GM13976 (cell line): ENCODE results near the gene ST8SIA6.

Experiments used
- DNase-seq: peaks from one replicate; pipeline ENCODE4 v3.0.0; 2012; ENCODE audit warnings: low spot score
- in situ Hi-C: fragments of 300-500 bp; cut with MboI; formaldehyde crosslinking; loops from one replicate; pipeline ENCODE4 v1.12.0; 2022; ENCODE audit warnings: low sequenced_read_pairs, mixed read lengths, inconsistent platforms; ENCODE audit not compliant: unreplicated experiment
- TF ChIP-seq, protein P1 (sequence below): IDR thresholded peaks from 2 replicates; pipeline ENCODE4 v1.5.1; 2012; ENCODE audit warnings: borderline replicate concordance, mild to moderate bottlenecking; ENCODE audit not compliant: insufficient read depth; ENCODE audit errors: extremely low read depth, missing control alignments, control extremely low read depth

Gene ST8SIA6

GRCh38 chr10:17282311-17282710 lies 172.1 kb downstream of the ST8SIA6 start:
- in situ Hi-C loops = no loop called here
- no peak for DNase-seq
- TF ChIP-seq, protein P1, sequence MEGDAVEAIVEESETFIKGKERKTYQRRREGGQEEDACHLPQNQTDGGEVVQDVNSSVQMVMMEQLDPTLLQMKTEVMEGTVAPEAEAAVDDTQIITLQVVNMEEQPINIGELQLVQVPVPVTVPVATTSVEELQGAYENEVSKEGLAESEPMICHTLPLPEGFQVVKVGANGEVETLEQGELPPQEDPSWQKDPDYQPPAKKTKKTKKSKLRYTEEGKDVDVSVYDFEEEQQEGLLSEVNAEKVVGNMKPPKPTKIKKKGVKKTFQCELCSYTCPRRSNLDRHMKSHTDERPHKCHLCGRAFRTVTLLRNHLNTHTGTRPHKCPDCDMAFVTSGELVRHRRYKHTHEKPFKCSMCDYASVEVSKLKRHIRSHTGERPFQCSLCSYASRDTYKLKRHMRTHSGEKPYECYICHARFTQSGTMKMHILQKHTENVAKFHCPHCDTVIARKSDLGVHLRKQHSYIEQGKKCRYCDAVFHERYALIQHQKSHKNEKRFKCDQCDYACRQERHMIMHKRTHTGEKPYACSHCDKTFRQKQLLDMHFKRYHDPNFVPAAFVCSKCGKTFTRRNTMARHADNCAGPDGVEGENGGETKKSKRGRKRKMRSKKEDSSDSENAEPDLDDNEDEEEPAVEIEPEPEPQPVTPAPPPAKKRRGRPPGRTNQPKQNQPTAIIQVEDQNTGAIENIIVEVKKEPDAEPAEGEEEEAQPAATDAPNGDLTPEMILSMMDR = no peak

- no peak for DNase-seq
- in situ Hi-C loops = no loop called here
- TF ChIP-seq, protein P1 = no peak
Measured at GRCh38 chr10:17278607-17279240, 175.7 kb downstream of the ST8SIA6 start.

- TF ChIP-seq, protein P1 = no peak
- no peak for DNase-seq
- in situ Hi-C loops = no loop called here
Measured at GRCh38 chr10:17276756-17277424, 177.5 kb downstream of the ST8SIA6 start.

DNA sequence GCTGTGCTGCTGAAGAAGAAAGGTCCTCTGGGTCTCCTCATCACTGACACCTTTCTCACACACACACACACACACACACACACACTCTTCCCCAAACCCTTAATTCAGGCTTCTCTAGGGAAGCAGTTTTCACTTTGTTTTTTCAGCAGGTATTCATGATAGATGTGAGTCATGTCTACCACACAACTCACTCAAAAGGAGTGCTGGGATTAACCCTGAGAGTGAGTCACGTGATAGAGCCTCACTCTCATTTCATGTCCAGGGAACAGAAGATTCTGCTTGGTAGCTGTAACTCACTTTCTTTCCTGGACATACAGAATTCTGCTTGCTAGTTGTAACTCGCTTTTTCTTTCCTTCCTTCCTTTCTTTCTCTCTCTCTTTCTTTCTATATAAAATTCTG lies 181.0 kb downstream of the ST8SIA6 start:
- TF ChIP-seq, protein P1 = no peak
- in situ Hi-C loops = no loop called here
- DNase-seq = no peak

DNA sequence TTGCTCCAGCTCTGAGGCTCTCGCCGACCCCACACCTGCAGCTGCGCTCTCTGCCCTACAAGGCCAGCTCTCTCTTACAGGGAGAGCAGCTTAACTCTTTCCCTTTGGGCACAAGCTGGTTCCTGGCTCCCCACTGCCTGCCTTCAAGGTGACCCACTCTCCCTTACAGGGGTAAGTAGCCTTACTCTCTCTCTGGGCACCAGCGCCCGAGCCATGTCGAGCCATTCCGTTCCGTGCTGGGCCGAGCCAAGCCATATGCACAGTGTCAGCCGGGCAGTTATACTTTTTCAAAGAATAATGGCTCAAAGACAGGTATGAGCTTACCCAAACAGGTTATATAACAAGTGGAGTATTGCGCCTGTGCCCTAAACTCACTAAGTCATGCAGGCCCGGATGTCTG lies 181.7 kb downstream of the ST8SIA6 start:
- TF ChIP-seq, protein P1 = no peak
- in situ Hi-C loops = no loop called here

More for the DNA sequence above, 181.7 kb downstream of the ST8SIA6 start:
- no peak for DNase-seq
